Measurements from ENCODE around the gene CDKN2B.

Gene CDKN2B

GRCh38 chr9:22030101-22030598, 21.0 kb upstream of the CDKN2B start:
- no peak overlapping the region for H4K8ac ChIP-seq (ENCODE audit: low read depth, low read length)
- H3K36me3 ChIP-seq (replicated peaks in 1 of 2; ENCODE audit: control insufficient read depth in 2 of 2, insufficient read depth in 2 of 2, low read length in 2 of 2), result no peaks in the 10 kb centered on the region
- H2BK120ac ChIP-seq (ENCODE audit: low read depth, low read length), result no peak overlapping the region
- H3K9ac ChIP-seq (ENCODE audit: low read depth, low read length, poor library complexity), result no peak overlapping the region
- no peak overlapping the region for H3K14ac ChIP-seq (ENCODE audit: low read length)
- H3K4me2 ChIP-seq (ENCODE audit: insufficient read depth, low read length, poor library complexity, severe bottlenecking), result no peak overlapping the region
- no peak overlapping the region for H4K91ac ChIP-seq (ENCODE audit: low read depth, low read length, poor library complexity)
- H3K4me1 ChIP-seq (ENCODE audit: control insufficient read depth in 2 of 2, insufficient read depth in 1 of 2, low read depth in 1 of 2, low read length in 2 of 2), result no peaks in the 10 kb centered on the region
- no peak overlapping the region for H3K4ac ChIP-seq (ENCODE audit: low read length)
- no peak for DNase-seq (ENCODE audit: low spot score)
- no CpG with 5 or more reads among the region's 1 CpG for WGBS, 2 donors (ENCODE audit: extremely low coverage in 2 of 2, insufficient read length in 2 of 2, insufficient replicate concordance in 1 of 2)
- no peak overlapping the region for H3K27ac ChIP-seq (replicated peaks; ENCODE audit: low read length)
- no peak overlapping the region for H2AK5ac ChIP-seq (ENCODE audit: low read depth, low read length)
- H3K23ac ChIP-seq (ENCODE audit: low read depth, low read length, poor library complexity), result no peak overlapping the region
- no peak overlapping the region for H3K4me3 ChIP-seq (ENCODE audit: low read length in 2 of 2)
- no peak overlapping the region for H2BK15ac ChIP-seq (ENCODE audit: low read length)
- H2BK12ac ChIP-seq (ENCODE audit: low read length), result no peak overlapping the region
- H3K9me3 ChIP-seq (replicated peaks in 1 of 2; ENCODE audit: control insufficient read depth in 2 of 2, insufficient read depth in 1 of 2, low read depth in 1 of 2, low read length in 2 of 2), result no peaks in the 10 kb centered on the region
- H2AFZ ChIP-seq (ENCODE audit: low read length), result no peak overlapping the region
- H3K18ac ChIP-seq (ENCODE audit: low read length), result no peak overlapping the region
- H3K27me3 ChIP-seq (ENCODE audit: control insufficient read depth in 3 of 3, insufficient read depth in 3 of 3, low read depth in 1 of 3, low read length in 3 of 3), result no peaks in the 10 kb centered on the region
- H3K79me1 ChIP-seq (ENCODE audit: low read depth, low read length), result no peaks in the 10 kb centered on the region
- no peak overlapping the region for H2BK5ac ChIP-seq (ENCODE audit: low read length)

GRCh38 chr9:22029231-22029630, 20.1 kb upstream of the CDKN2B start:
- Histone ChIP-seq H3K4me1 (ENCODE audit: control insufficient read depth in 2 of 2, insufficient read depth in 1 of 2, low read depth in 1 of 2, low read length in 2 of 2) (no peaks in the 10 kb centered on the region), H3K4me3 (ENCODE audit: low read length in 2 of 2) (no peak overlapping the region), H4K91ac (ENCODE audit: low read depth, low read length, poor library complexity) (no peak overlapping the region), H2BK12ac (ENCODE audit: low read length) (no peak overlapping the region), H3K27ac (replicated peaks; ENCODE audit: low read length) (no peak overlapping the region), H3K4me2 (ENCODE audit: insufficient read depth, low read length, poor library complexity, severe bottlenecking) (no peak overlapping the region), H2BK120ac (ENCODE audit: low read depth, low read length) (no peak overlapping the region), H2BK5ac (ENCODE audit: low read length) (no peak overlapping the region), H3K18ac (ENCODE audit: low read length) (no peak overlapping the region), H3K23ac (ENCODE audit: low read depth, low read length, poor library complexity) (no peak overlapping the region), H3K9me3 (replicated peaks in 1 of 2; ENCODE audit: control insufficient read depth in 2 of 2, insufficient read depth in 1 of 2, low read depth in 1 of 2, low read length in 2 of 2) (peaks cover 0 to 3% of the 10 kb centered on the region in 2 donors), H3K14ac (ENCODE audit: low read length) (no peak overlapping the region), H2BK15ac (ENCODE audit: low read length) (no peak overlapping the region), H4K8ac (ENCODE audit: low read depth, low read length) (no peak overlapping the region), H3K79me1 (ENCODE audit: low read depth, low read length) (no peaks in the 10 kb centered on the region), H3K27me3 (ENCODE audit: control insufficient read depth in 3 of 3, insufficient read depth in 3 of 3, low read depth in 1 of 3, low read length in 3 of 3) (no peaks in the 10 kb centered on the region), H3K9ac (ENCODE audit: low read depth, low read length, poor library complexity) (no peak overlapping the region), H2AFZ (ENCODE audit: low read length) (no peak overlapping the region), H3K36me3 (replicated peaks in 1 of 2; ENCODE audit: control insufficient read depth in 2 of 2, insufficient read depth in 2 of 2, low read length in 2 of 2) (no peaks in the 10 kb centered on the region), H3K4ac (ENCODE audit: low read length) (no peak overlapping the region), H2AK5ac (ENCODE audit: low read depth, low read length) (no peak overlapping the region)
- no peak for DNase-seq (ENCODE audit: low spot score)
- WGBS, 2 donors (ENCODE audit: extremely low coverage in 2 of 2, insufficient read length in 2 of 2, insufficient replicate concordance in 1 of 2), result no CpG with 5 or more reads among the region's 4 CpGs

- H3K4me3 ChIP-seq (ENCODE audit: low read length in 2 of 2), result no peak overlapping the region
- H2BK12ac ChIP-seq (ENCODE audit: low read length), result no peak overlapping the region
- H3K23ac ChIP-seq (ENCODE audit: low read depth, low read length, poor library complexity), result no peak overlapping the region
- no peak overlapping the region for H2AFZ ChIP-seq (ENCODE audit: low read length)
- no peak overlapping the region for H3K9ac ChIP-seq (ENCODE audit: low read depth, low read length, poor library complexity)
- H3K36me3 ChIP-seq (replicated peaks in 1 of 2; ENCODE audit: control insufficient read depth in 2 of 2, insufficient read depth in 2 of 2, low read length in 2 of 2), result no peaks in the 10 kb centered on the region
- no peak overlapping the region for H3K4ac ChIP-seq (ENCODE audit: low read length)
- H3K4me1 ChIP-seq (ENCODE audit: control insufficient read depth in 2 of 2, insufficient read depth in 1 of 2, low read depth in 1 of 2, low read length in 2 of 2), result no peaks in the 10 kb centered on the region
- no peak overlapping the region for H2BK120ac ChIP-seq (ENCODE audit: low read depth, low read length)
- H3K4me2 ChIP-seq (ENCODE audit: insufficient read depth, low read length, poor library complexity, severe bottlenecking), result no peak overlapping the region
- H3K9me3 ChIP-seq (replicated peaks in 1 of 2; ENCODE audit: control insufficient read depth in 2 of 2, insufficient read depth in 1 of 2, low read depth in 1 of 2, low read length in 2 of 2), result peaks cover 0 to 3% of the 10 kb centered on the region in 2 donors
- no peak overlapping the region for H4K91ac ChIP-seq (ENCODE audit: low read depth, low read length, poor library complexity)
- no peaks in the 10 kb centered on the region for H3K27me3 ChIP-seq (ENCODE audit: control insufficient read depth in 3 of 3, insufficient read depth in 3 of 3, low read depth in 1 of 3, low read length in 3 of 3)
- no peak overlapping the region for H3K14ac ChIP-seq (ENCODE audit: low read length)
- no peak for DNase-seq (ENCODE audit: low spot score)
- no peak overlapping the region for H3K27ac ChIP-seq (replicated peaks; ENCODE audit: low read length)
- H3K79me1 ChIP-seq (ENCODE audit: low read depth, low read length), result no peaks in the 10 kb centered on the region
- no peak overlapping the region for H4K8ac ChIP-seq (ENCODE audit: low read depth, low read length)
- H2AK5ac ChIP-seq (ENCODE audit: low read depth, low read length), result no peak overlapping the region
- H2BK15ac ChIP-seq (ENCODE audit: low read length), result no peak overlapping the region
- no peak overlapping the region for H3K18ac ChIP-seq (ENCODE audit: low read length)
- no peak overlapping the region for H2BK5ac ChIP-seq (ENCODE audit: low read length)
These were observed 19.3 kb upstream of the CDKN2B start for GRCh38 chr9:22028394-22028793.

GRCh38 chr9:22026696-22027095, 17.6 kb upstream of the CDKN2B start:
- Histone ChIP-seq H2BK15ac (ENCODE audit: low read length) (no peak overlapping the region), H4K91ac (ENCODE audit: low read depth, low read length, poor library complexity) (no peak overlapping the region), H2AK5ac (ENCODE audit: low read depth, low read length) (no peak overlapping the region), H3K4me3 (ENCODE audit: low read length in 2 of 2) (no peak overlapping the region), H3K27ac (replicated peaks; ENCODE audit: low read length) (no peak overlapping the region), H3K27me3 (ENCODE audit: control insufficient read depth in 3 of 3, insufficient read depth in 3 of 3, low read depth in 1 of 3, low read length in 3 of 3) (no peaks in the 10 kb centered on the region), H3K4me1 (ENCODE audit: control insufficient read depth in 2 of 2, insufficient read depth in 1 of 2, low read depth in 1 of 2, low read length in 2 of 2) (no peaks in the 10 kb centered on the region), H3K4me2 (ENCODE audit: insufficient read depth, low read length, poor library complexity, severe bottlenecking) (no peak overlapping the region), H3K79me1 (ENCODE audit: low read depth, low read length) (no peaks in the 10 kb centered on the region), H3K14ac (ENCODE audit: low read length) (no peak overlapping the region), H2BK120ac (ENCODE audit: low read depth, low read length) (no peak overlapping the region), H3K36me3 (replicated peaks in 1 of 2; ENCODE audit: control insufficient read depth in 2 of 2, insufficient read depth in 2 of 2, low read length in 2 of 2) (no peaks in the 10 kb centered on the region), H3K18ac (ENCODE audit: low read length) (no peak overlapping the region), H2BK12ac (ENCODE audit: low read length) (no peak overlapping the region), H2AFZ (ENCODE audit: low read length) (no peak overlapping the region), H4K8ac (ENCODE audit: low read depth, low read length) (no peak overlapping the region), H2BK5ac (ENCODE audit: low read length) (no peak overlapping the region), H3K9me3 (replicated peaks in 1 of 2; ENCODE audit: control insufficient read depth in 2 of 2, insufficient read depth in 1 of 2, low read depth in 1 of 2, low read length in 2 of 2) (peaks cover 0 to 3% of the 10 kb centered on the region in 2 donors), H3K4ac (ENCODE audit: low read length) (no peak overlapping the region), H3K9ac (ENCODE audit: low read depth, low read length, poor library complexity) (no peak overlapping the region), H3K23ac (ENCODE audit: low read depth, low read length, poor library complexity) (no peak overlapping the region)
- no peak for DNase-seq (ENCODE audit: low spot score)
- no CpG with 5 or more reads among the region's 6 CpGs for WGBS, 2 donors (ENCODE audit: extremely low coverage in 2 of 2, insufficient read length in 2 of 2, insufficient replicate concordance in 1 of 2)

All from neuronal stem cell (in vitro differentiated cells).